ENCODE measurements around the gene ALX4. TPM values are rescaled to one million over a fixed set of nuclear protein-coding genes. Genes with fewer than 3 reads are reported as not detected.

The ALX4 gene
- total and polyA plus RNA-seq, 9 of the 15 experiments (the other 6 are each of a cell fraction or from before 2014, with no cell fraction given), result 0.07 to 1.2 (median 0.33) TPM

DNA sequence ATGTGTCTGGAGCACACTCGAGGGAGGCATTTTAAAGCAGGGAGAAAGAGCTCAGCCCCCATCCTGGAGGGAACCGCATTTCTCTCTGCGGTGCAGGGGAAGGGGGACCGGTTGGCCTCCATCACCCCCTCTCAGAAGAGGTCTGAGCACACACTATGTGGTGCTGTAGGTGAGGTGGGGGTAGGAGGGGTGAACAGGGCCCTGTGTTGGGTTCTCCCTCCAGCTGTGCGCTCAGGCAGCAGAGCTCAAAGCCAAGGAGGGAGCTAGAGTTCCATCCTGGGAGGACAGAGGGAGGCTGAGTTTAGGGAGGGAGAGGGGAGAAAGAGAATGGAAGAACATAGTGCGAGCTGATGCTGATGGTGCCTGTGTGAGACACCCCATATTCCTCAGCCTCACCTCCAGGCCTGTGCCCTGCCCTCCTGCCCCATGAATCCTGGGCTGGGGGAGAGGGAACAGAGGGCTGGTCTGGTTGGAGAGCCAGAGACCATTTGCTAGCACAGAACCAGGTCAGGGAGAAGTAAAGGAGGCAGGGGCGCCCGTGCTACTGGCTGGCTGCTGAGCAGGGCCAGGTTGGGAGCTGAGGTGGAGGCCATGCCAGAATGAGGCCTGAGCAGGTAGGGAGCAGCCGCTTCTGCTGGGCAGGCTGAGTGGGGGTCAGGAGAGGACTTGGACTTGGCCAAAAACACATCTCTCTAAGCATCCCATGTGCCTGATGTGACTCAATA, 43.7 kb downstream of the ALX4 start:
- Histone ChIP-seq H3K9ac (ENCODE audit: insufficient read depth in 1 of 2, low read depth in 2 of 2, low read length in 2 of 2) (peak overlapping the region in 1 of 2 experiments; percentile 19; a peak in 1 of 4 replicates), H3K27me3 (ENCODE audit: control insufficient read depth in 2 of 2, insufficient read depth in 2 of 2, low read length in 2 of 2) (no peaks in the 10 kb centered on the region), H3K79me2 (ENCODE audit: control insufficient read depth, insufficient read depth, low read length) (no peaks in the 10 kb centered on the region), H4K20me1 (replicated peaks; ENCODE audit: control insufficient read depth, insufficient read depth, low read length) (peaks cover 10% of the 10 kb centered on the region; the same call in 1 of the 2 replicates), H3K27ac (ENCODE audit: extremely low read depth, low read depth, low read length) (no peak overlapping the region), H3K9me3 (replicated peaks; ENCODE audit: control insufficient read depth, insufficient read depth, low read depth, low read length) (no peaks in the 10 kb centered on the region), H3K4me3 (no peak overlapping the region), H3K4me2 (ENCODE audit: insufficient read depth, low read length) (no peak overlapping the region), H3K9me1 (ENCODE audit: control insufficient read depth, insufficient read depth, low read length) (no peaks in the 10 kb centered on the region), H3K4me1 (replicated peaks in 1 of 2; ENCODE audit: control insufficient read depth in 2 of 2, insufficient read depth in 2 of 2, low read length in 2 of 2) (peaks cover 45 to 78% of the 10 kb centered on the region in 2 experiments), H2AFZ (ENCODE audit: low read depth, low read length) (no peak overlapping the region), H3K36me3 (ENCODE audit: control insufficient read depth, insufficient read depth, low read length) (no peaks in the 10 kb centered on the region)
- no peak for ATAC-seq
- no TSS peak for BruUV-seq (replicated peaks)
- 70% methylated on average over 8 of the region's 9 CpGs for WGBS (ENCODE audit: insufficient coverage, low coverage, missing lambda C conversion rate)
- ChIA-PET CTCF (ENCODE audit: low intra/inter-chr PET ratio) (no interaction called here), POLR2A (interaction anchor here (0.6 to 0.7 kb wide), 3 partner anchors 31 to 444 kb away, joined by 3 to 4 read pairs (median 3); no protein-coding TSS in a partner anchor)
- TF ChIP-seq CTBP1 (IDR thresholded peaks at IDR 0.05; ENCODE audit: borderline replicate concordance), result no peak
- TF ChIP-seq XRCC3 (IDR thresholded peaks at IDR 0.05), result no peak
- no peak for TF ChIP-seq ZNF79 (CRISPR knock-in tag; IDR thresholded peaks at IDR 0.05; ENCODE audit: low read depth)
- no peak for TF ChIP-seq NR3C1 (CRISPR knock-in tag; IDR thresholded peaks at IDR 0.05)
- no peak for TF ChIP-seq HDAC1 (IDR thresholded peaks at IDR 0.05)
- TF ChIP-seq XRCC4 (IDR thresholded peaks at IDR 0.05; ENCODE audit: extremely low read depth, insufficient read depth, insufficient read length), result no peak
- no peak for TF ChIP-seq BHLHE40 (IDR thresholded peaks at IDR 0.05; ENCODE audit: low read length)
- in situ Hi-C loops (cut with MboI) (no loop called here), intact Hi-C loops (cut with micrococcal nuclease) (no loop called here)
- DNase-seq (ENCODE audit: extremely low read depth in 1 of 4, low spot score in 3 of 4), result no peak
- FAIRE-seq, result no peak
